Panc1 (cell line): ENCODE measurements around the gene PTGER4. TPM values are rescaled to one million over a fixed set of nuclear protein-coding genes. Genes with fewer than 3 reads are reported as not detected.
"Not testable (repeated sequence)": the region's sequence is repeated elsewhere in the genome, so short reads cannot be mapped to it uniquely, and the experiment has no call there.

ENCODE experiments used
- ATAC-seq: fragments of 200-7000 bp; cut with Tn5 transposase; 2 replicates; pipeline ENCODE4 v1.9.1; 2020; ENCODE audit warnings: mild to moderate bottlenecking, moderate library complexity
- BruUV-seq: library from RNA; stranded (reverse); fragments of 400-500 nt; replicated peaks from 2 replicates; lab custom pipeline; 2021; lab: Mats Ljungman, UMichigan
- CTCF ChIA-PET: fragments of 300-600 bp; sonication (Branson Sonifier 250); formaldehyde crosslinking; loops from one replicate; lab custom pipeline; 2022; ENCODE audit warnings: antibody characterized with exemption; lab: Charles Lee
- POLR2A ChIA-PET: fragments of 300-600 bp; sonication (Branson Sonifier 250); formaldehyde crosslinking; loops from one replicate; lab custom pipeline; 2022; ENCODE audit warnings: antibody characterized with exemption; lab: Charles Lee
- DNase-seq: peaks from one replicate; pipeline ENCODE4 v3.0.0-alpha.2; 2010; ENCODE audit warnings: low read depth, low spot score
- H3K27ac ChIP-seq: 2 replicates; pipeline ENCODE4 v1.5.1; 2011; ENCODE audit warnings: mild to moderate bottlenecking, low read length, inconsistent platforms
- H3K27me3 ChIP-seq: fragments of 200-500 bp; sonication (Bioruptor generic); 2 replicates; pipeline ENCODE4 v1.6.0; 2014; ENCODE audit warnings: low read length, inconsistent platforms; ENCODE audit not compliant: control insufficient read depth, insufficient read depth
- H3K36me3 ChIP-seq: fragments of 200-500 bp; sonication (Bioruptor generic); 2 replicates; pipeline ENCODE4 v1.5.1; 2014; ENCODE audit warnings: inconsistent platforms, mild to moderate bottlenecking, low read length, moderate library complexity; ENCODE audit not compliant: control insufficient read depth, insufficient read depth
- H3K4me1 ChIP-seq: 2 replicates; pipeline ENCODE4 v1.5.1; 2011; ENCODE audit warnings: inconsistent platforms, mild to moderate bottlenecking, low read length, moderate library complexity; ENCODE audit not compliant: control insufficient read depth, insufficient read depth
- H3K4me3 ChIP-seq, 2 experiments: 2 replicates each; pipeline ENCODE4 v1.5.1; 2011 to 2012; ENCODE audit warnings: low read depth in 2 of 2, low read length in 2 of 2, mild to moderate bottlenecking in 2 of 2, inconsistent platforms in 1 of 2, moderate library complexity in 1 of 2
- H3K9me3 ChIP-seq: fragments of 200-500 bp; sonication (Bioruptor generic); 2 replicates; pipeline ENCODE4 v1.5.1; 2014; ENCODE audit warnings: low read depth, mild to moderate bottlenecking, inconsistent platforms, low read length, moderate library complexity; ENCODE audit not compliant: control insufficient read depth, insufficient read depth
- POLR2AphosphoS5 ChIP-seq: IDR thresholded peaks from 2 replicates; pipeline ENCODE4 v1.6.1; 2012; ENCODE audit warnings: mild to moderate bottlenecking, low read depth, low read length, moderate library complexity
- SIN3A ChIP-seq: IDR thresholded peaks from 2 replicates; pipeline ENCODE4 v1.6.1; 2012; ENCODE audit warnings: low read depth, mild to moderate bottlenecking, low read length, moderate library complexity, borderline replicate concordance; ENCODE audit not compliant: insufficient read depth
- TCF7L2 ChIP-seq: IDR thresholded peaks from 2 replicates; pipeline ENCODE4 v1.6.1; 2011; ENCODE audit warnings: mild to moderate bottlenecking, low read depth, low read length, inconsistent platforms
- in situ Hi-C: cut with HindIII; loops from 2 replicates; pipeline ENCODE4 v1.10.0; 2016; ENCODE audit warnings: low sequenced_read_pairs, low pct_unique_long_range_greater_than_20kb
- intact Hi-C: fragments of 100-400 bp; cut with micrococcal nuclease; formaldehyde crosslinking; loops from one replicate; pipeline ENCODE4 v1.10.0; 2022; ENCODE audit not compliant: unreplicated experiment
- total RNA-seq: library from RNA; stranded (reverse); gene quantifications from one replicate; pipeline ENCODE4 v1.2.1, GENCODE V29; 2021; ENCODE audit not compliant: unreplicated experiment
- TF ChIP-seq, protein P1 (sequence below): fragments of 450-650 bp; IDR thresholded peaks from 2 replicates; pipeline ENCODE4 v1.5.1; 2017; ENCODE audit warnings: mild to moderate bottlenecking
- TF ChIP-seq, protein P2 (sequence below), 2 experiments: IDR thresholded peaks; 2 replicates each; pipeline ENCODE4 v1.6.1; 2011 to 2012; ENCODE audit warnings: low read depth in 2 of 2, control low read depth in 1 of 2, low read length in 1 of 2, mild to moderate bottlenecking in 1 of 2, moderate library complexity in 1 of 2; ENCODE audit not compliant: insufficient read depth in 1 of 2

PTGER4 gene
- total RNA-seq, 1 experiment from 2014 or later, result 20.0 TPM

DNA sequence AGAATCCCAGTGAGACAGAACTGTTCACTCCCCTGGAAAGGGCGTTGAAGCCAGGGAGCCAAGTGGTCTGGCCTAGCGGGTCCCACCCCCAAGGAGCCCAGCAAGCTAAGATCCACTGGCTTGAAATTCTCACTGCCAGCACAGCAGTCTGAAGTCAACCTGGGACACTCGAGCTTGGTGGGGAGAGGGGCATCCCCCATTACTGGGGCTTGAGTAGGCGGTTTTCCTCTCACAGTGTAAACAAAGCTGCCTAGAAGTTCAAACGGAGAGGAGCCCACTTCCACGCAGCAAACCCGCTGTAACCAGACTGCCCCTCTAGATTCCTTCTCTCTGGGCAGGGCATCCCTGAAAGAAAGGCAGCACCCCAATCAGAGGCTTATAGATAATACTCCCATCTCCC, 45.1 kb upstream of the PTGER4 start:
- CTCF ChIA-PET, result no interaction called here
- TF ChIP-seq, protein P1, sequence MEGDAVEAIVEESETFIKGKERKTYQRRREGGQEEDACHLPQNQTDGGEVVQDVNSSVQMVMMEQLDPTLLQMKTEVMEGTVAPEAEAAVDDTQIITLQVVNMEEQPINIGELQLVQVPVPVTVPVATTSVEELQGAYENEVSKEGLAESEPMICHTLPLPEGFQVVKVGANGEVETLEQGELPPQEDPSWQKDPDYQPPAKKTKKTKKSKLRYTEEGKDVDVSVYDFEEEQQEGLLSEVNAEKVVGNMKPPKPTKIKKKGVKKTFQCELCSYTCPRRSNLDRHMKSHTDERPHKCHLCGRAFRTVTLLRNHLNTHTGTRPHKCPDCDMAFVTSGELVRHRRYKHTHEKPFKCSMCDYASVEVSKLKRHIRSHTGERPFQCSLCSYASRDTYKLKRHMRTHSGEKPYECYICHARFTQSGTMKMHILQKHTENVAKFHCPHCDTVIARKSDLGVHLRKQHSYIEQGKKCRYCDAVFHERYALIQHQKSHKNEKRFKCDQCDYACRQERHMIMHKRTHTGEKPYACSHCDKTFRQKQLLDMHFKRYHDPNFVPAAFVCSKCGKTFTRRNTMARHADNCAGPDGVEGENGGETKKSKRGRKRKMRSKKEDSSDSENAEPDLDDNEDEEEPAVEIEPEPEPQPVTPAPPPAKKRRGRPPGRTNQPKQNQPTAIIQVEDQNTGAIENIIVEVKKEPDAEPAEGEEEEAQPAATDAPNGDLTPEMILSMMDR, result no peak
- TF ChIP-seq SIN3A, result no peak
- TF ChIP-seq TCF7L2, result no peak
- TF ChIP-seq, protein P2, sequence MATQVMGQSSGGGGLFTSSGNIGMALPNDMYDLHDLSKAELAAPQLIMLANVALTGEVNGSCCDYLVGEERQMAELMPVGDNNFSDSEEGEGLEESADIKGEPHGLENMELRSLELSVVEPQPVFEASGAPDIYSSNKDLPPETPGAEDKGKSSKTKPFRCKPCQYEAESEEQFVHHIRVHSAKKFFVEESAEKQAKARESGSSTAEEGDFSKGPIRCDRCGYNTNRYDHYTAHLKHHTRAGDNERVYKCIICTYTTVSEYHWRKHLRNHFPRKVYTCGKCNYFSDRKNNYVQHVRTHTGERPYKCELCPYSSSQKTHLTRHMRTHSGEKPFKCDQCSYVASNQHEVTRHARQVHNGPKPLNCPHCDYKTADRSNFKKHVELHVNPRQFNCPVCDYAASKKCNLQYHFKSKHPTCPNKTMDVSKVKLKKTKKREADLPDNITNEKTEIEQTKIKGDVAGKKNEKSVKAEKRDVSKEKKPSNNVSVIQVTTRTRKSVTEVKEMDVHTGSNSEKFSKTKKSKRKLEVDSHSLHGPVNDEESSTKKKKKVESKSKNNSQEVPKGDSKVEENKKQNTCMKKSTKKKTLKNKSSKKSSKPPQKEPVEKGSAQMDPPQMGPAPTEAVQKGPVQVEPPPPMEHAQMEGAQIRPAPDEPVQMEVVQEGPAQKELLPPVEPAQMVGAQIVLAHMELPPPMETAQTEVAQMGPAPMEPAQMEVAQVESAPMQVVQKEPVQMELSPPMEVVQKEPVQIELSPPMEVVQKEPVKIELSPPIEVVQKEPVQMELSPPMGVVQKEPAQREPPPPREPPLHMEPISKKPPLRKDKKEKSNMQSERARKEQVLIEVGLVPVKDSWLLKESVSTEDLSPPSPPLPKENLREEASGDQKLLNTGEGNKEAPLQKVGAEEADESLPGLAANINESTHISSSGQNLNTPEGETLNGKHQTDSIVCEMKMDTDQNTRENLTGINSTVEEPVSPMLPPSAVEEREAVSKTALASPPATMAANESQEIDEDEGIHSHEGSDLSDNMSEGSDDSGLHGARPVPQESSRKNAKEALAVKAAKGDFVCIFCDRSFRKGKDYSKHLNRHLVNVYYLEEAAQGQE (IDR thresholded peaks at IDR 0.05; ENCODE audit: insufficient read depth in 1 of 2, low read depth in 2 of 2, low read length in 1 of 2), result no peak
- no peak for TF ChIP-seq POLR2AphosphoS5
- intact Hi-C loops (no loop called here), in situ Hi-C loops (no loop called here)
- POLR2A ChIA-PET, result no interaction called here
- DNase-seq (no peak), ATAC-seq (no peak)
- Histone ChIP-seq H3K27me3 (no peaks in the 10 kb centered on the region), H3K36me3 (no peaks in the 10 kb centered on the region), H3K4me3 (no peak overlapping the region), H3K9me3 (no peaks in the 10 kb centered on the region), H3K27ac (no peak overlapping the region), H3K4me1 (no peaks in the 10 kb centered on the region)
- BruUV-seq, result no TSS peak

DNA sequence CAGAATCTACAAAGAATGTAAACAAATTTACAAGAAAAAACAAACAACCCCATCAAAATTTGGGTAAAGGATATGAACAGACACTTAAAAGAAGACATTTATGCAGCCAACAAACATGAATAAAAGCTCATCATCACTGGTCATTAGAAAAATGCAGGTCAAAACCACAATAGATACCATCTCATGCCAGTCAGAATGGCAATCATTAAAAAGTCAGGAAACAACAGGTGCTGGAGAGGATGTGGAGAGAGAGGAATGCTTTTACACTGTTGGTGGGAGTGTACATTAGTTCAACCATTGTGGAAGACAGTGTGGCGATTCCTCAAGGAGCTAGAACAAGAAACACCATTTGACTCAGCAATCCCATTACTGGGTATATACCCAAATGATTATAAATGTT, 40.2 kb upstream of the PTGER4 start:
- H3K4me3 ChIP-seq, intact Hi-C loops, H3K4me1 ChIP-seq, H3K27me3 ChIP-seq, CTCF ChIA-PET, H3K9me3 ChIP-seq, in situ Hi-C loops, H3K36me3 ChIP-seq, ATAC-seq, POLR2A ChIA-PET, DNase-seq, BruUV-seq, H3K27ac ChIP-seq: not testable (repeated sequence)

DNA sequence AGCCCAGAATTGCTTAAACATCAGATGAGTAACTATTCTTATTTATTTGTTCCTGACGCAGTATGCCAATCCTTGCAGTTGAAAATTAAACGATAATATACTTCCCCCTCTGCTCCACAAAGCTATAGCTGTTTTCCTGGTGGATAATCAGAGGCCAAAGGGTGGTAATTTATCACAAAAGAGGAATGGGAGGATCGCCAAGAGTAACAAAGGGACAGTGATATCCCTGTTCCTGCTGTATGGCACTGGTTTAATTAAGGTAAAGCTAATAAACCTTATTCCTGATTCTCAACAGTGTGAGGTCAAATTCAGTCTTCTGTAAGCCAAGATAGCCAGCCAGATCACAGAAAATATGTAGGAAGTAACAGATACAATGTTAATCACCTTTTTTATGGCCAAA, 33.4 kb upstream of the PTGER4 start:
- DNase-seq (no peak), ATAC-seq (no peak)
- intact Hi-C loops (no loop called here), in situ Hi-C loops (no loop called here)
- TF ChIP-seq SIN3A (no peak), TCF7L2 (no peak), POLR2AphosphoS5 (no peak)
- TF ChIP-seq, protein P1, result no peak
- TF ChIP-seq, protein P2 (IDR thresholded peaks at IDR 0.05; ENCODE audit: insufficient read depth in 1 of 2, low read depth in 2 of 2, low read length in 1 of 2), result no peak
- Histone ChIP-seq H3K4me3 (no peak overlapping the region), H3K27me3 (no peaks in the 10 kb centered on the region), H3K27ac (no peak overlapping the region), H3K4me1 (no peaks in the 10 kb centered on the region; the same call in 1 of the 2 replicates), H3K36me3 (no peaks in the 10 kb centered on the region), H3K9me3 (no peaks in the 10 kb centered on the region)
- ChIA-PET POLR2A (no interaction called here), CTCF (no interaction called here)
- BruUV-seq, result no TSS peak
